ENCODE data around the gene GPR142. TPM values are rescaled to one million over a fixed set of nuclear protein-coding genes. Genes with fewer than 3 reads are reported as not detected.
"Not testable (repeated sequence)": the region's sequence is repeated elsewhere in the genome, so short reads cannot be mapped to it uniquely, and the experiment has no call there.

The GPR142 gene
- total RNA-seq, 6 donors from 2014 or later, result 0.27 TPM; not detected in 5

DNA sequence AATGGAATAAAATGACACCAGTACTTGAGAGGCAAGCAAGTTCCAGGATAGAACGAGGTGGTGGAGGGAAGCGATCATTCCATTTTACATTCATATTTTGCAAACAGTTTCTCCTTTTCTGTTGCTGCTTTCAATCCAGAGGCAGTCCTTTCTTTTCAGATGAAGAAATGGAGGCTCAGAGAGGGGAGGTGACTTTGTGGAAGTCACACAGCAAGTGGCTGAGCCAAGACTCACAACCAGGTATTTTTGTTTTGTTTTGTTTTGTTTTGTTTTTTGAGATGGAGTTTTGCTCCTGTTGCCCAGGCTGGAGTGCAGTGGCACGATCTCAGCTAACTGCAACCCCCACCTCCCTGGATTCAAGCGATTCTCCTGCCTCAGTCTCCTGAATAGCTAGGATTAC lies 29.3 kb downstream of the GPR142 start:
- WGBS, 2 donors, result 71 to 88% methylated on average over 4 of the region's 4 CpGs
- no peaks in the 10 kb centered on the region for H3K36me3 ChIP-seq
- H3K27ac ChIP-seq, result no peak overlapping the region
- no peaks in the 10 kb centered on the region for H3K27me3 ChIP-seq
- DNase-seq (no peak), ATAC-seq (ENCODE audit: low FRiP score in 2 of 2) (no peak)
- no peaks in the 10 kb centered on the region for H3K9me3 ChIP-seq
- no peaks in the 10 kb centered on the region for H3K4me1 ChIP-seq
- no peak overlapping the region for H3K4me3 ChIP-seq
- TF ChIP-seq POLR2AphosphoS5 (IDR thresholded peaks at IDR 0.05) (no peak), POLR2A (IDR thresholded peaks at IDR 0.05) (no peak), EP300 (IDR thresholded peaks at IDR 0.05) (no peak), CTCF (IDR thresholded peaks at IDR 0.05) (no peak)

GRCh38 chr17:74402048-74402447 lies 34.7 kb downstream of the GPR142 start:
- H3K4me1 ChIP-seq, result no peaks in the 10 kb centered on the region
- no peaks in the 10 kb centered on the region for H3K9me3 ChIP-seq
- H3K4me3 ChIP-seq, result no peak overlapping the region
- ATAC-seq (ENCODE audit: low FRiP score in 2 of 2) (no peak), DNase-seq (no peak)
- H3K36me3 ChIP-seq, result no peaks in the 10 kb centered on the region
- no peak overlapping the region for H3K27ac ChIP-seq
- TF ChIP-seq CTCF (IDR thresholded peaks at IDR 0.05), result no peak
- TF ChIP-seq POLR2A (IDR thresholded peaks at IDR 0.05), result no peak
- no peak for TF ChIP-seq EP300 (IDR thresholded peaks at IDR 0.05)
- no peak for TF ChIP-seq POLR2AphosphoS5 (IDR thresholded peaks at IDR 0.05)
- WGBS, 2 donors, result 83 to 85% methylated on average over 7 of the region's 7 CpGs
- H3K27me3 ChIP-seq, result no peaks in the 10 kb centered on the region

DNA sequence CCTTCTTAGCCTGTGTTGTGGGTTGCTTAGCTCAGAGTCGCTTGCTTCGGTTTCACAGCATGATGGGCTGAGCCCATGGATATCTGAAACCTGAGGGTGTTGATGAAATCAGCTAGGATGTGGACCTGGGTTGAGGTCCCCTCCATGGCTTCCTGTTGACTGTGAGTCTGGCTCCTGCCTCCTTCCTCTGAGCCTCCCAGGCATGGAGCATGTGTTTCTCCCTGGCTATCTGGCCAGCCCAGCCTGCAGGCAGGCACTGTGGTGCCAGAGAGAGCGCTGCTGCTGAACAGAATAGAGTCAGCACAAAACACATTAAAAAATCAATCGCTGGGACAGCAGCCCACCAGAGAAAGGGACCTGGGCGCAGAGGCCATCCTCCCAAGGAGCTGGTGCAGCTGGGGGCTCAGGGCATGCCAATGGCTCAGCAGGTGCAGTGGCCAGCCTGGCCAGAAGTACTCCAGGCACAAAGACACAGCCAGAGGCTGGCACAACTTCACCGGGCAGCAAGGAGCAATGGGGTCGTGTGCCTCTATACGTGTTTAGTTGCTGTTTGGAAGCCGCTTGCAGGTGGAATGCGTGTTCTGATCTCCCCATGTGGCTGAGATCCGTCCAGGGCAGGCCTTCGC lies 36.3 kb downstream of the GPR142 start:
- DNase-seq (no peak), ATAC-seq (ENCODE audit: low FRiP score in 2 of 2) (no peak)
- Histone ChIP-seq H3K27me3 (no peaks in the 10 kb centered on the region), H3K4me1 (peaks cover 0 to 3% (median 0%) of the 10 kb centered on the region in 4 donors), H3K9me3 (no peaks in the 10 kb centered on the region), H3K36me3 (no peaks in the 10 kb centered on the region), H3K4me3 (no peak overlapping the region), H3K27ac (no peak overlapping the region)
- no peak for TF ChIP-seq POLR2A (IDR thresholded peaks at IDR 0.05)
- TF ChIP-seq CTCF (IDR thresholded peaks at IDR 0.05), result no peak
- no peak for TF ChIP-seq EP300 (IDR thresholded peaks at IDR 0.05)
- no peak for TF ChIP-seq POLR2AphosphoS5 (IDR thresholded peaks at IDR 0.05)
- WGBS, 2 donors, result 53 to 92% methylated on average over 2 to 11 of the region's 12 CpGs

DNA sequence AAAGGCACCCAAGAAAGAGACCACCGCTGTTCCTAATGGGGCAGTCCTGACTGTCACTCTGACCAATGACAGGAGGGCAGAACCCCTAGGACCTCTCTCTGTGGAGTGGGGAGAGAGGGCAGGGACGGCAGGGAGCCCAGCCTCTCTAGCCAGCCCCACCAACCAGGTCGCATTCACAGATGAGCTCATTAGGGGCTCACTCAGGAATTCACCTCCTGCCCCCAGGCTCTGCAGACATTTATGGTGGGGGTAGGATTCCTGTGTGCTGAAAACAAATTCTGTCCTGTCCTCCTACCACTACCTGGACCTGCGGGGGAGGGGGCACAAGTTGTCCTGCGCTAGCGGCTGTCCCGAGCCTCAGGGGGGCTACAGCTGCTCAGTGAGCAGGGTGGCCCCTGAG lies 36.9 kb downstream of the GPR142 start:
- Histone ChIP-seq H3K27me3 (no peaks in the 10 kb centered on the region), H3K9me3 (no peaks in the 10 kb centered on the region), H3K4me3 (no peak overlapping the region), H3K4me1 (peaks cover 0 to 9% (median 0%) of the 10 kb centered on the region in 4 donors), H3K36me3 (no peaks in the 10 kb centered on the region), H3K27ac (no peak overlapping the region)
- 64 to 79% methylated on average over 6 to 7 of the region's 7 CpGs for WGBS, 2 donors
- TF ChIP-seq POLR2AphosphoS5 (IDR thresholded peaks at IDR 0.05) (no peak), CTCF (IDR thresholded peaks at IDR 0.05) (no peak), POLR2A (IDR thresholded peaks at IDR 0.05) (no peak)
- DNase-seq (no peak), ATAC-seq (ENCODE audit: low FRiP score in 2 of 2) (peak in 1 of 2 donors; percentile 29)

DNA sequence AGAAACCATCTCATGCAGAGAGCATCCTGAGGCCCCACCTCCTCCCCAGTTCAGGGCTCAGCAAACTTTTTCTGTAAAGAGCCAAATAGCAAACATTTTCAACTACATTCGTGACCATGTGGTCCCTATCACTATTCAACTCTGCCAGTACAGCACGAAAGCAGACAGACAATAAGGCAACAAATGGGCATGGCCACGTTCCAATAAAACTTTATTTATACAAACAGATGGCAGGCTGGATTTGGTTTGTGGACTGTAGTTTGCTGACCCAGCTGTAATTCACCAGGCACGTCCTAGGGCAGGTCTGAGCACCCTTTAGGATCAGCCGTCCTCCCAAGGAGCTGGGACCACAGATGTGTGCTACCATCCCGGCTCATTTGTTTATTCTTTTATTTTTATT lies 37.5 kb downstream of the GPR142 start:
- Histone ChIP-seq H3K36me3 (no peaks in the 10 kb centered on the region), H3K27ac (no peak overlapping the region), H3K4me3 (no peak overlapping the region), H3K27me3 (no peaks in the 10 kb centered on the region), H3K9me3 (no peaks in the 10 kb centered on the region), H3K4me1 (peaks cover 0 to 11% (median 0%) of the 10 kb centered on the region in 4 donors)
- TF ChIP-seq POLR2A (IDR thresholded peaks at IDR 0.05) (no peak), POLR2AphosphoS5 (IDR thresholded peaks at IDR 0.05) (no peak), EP300 (IDR thresholded peaks at IDR 0.05) (no peak), CTCF (IDR thresholded peaks at IDR 0.05) (no peak)
- 75 to 84% methylated on average over 6 of the region's 6 CpGs for WGBS, 2 donors
- DNase-seq (no peak), ATAC-seq (ENCODE audit: low FRiP score in 2 of 2) (no peak)

DNA sequence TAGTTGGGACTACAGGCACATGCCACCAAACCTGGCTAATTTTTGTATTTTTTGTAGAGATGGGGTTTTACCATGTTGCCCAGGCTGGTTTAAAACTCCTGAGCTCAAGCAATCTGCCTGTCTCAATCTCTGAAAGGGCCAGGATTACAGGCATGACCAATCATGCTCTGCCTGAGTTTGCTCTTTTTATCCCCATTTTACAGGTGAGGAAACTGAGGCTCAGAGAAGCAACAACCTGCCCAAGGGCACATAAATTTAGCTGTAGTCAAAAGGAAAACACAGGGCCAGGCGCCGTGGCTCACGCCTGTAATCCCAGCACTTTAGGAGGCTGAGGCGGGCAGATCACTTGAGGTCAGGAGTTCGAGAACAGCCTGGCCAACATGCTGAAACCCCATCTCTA lies 38.0 kb downstream of the GPR142 start:
- H3K9me3 ChIP-seq; H3K4me3 ChIP-seq; H3K27me3 ChIP-seq; ATAC-seq (ENCODE audit: low FRiP score in 2 of 2); DNase-seq; H3K36me3 ChIP-seq; H3K27ac ChIP-seq: not testable (repeated sequence)
- WGBS, 2 donors, result 90 to 93% methylated on average over 5 of the region's 5 CpGs
- peaks cover 0 to 11% (median 0%) of the 10 kb centered on the region in 4 donors for H3K4me1 ChIP-seq
